BLaER1 (cell line): ENCODE measurements around the gene CDC42.
"Not testable (repeated sequence)": the region's sequence is repeated elsewhere in the genome, so short reads cannot be mapped to it uniquely, and the experiment has no call there.

Experiments used
- H3K27ac ChIP-seq: shearing (Covaris generic); formaldehyde crosslinking; 2 replicates; pipeline ENCODE4 v1.8.1; 2022
- H3K27me3 ChIP-seq: shearing (Covaris generic); formaldehyde crosslinking; 2 replicates; pipeline ENCODE4 v1.8.1; 2022
- H3K36me3 ChIP-seq: shearing (Covaris generic); formaldehyde crosslinking; 2 replicates; pipeline ENCODE4 v1.8.1; 2022
- H3K4me1 ChIP-seq: shearing (Covaris generic); formaldehyde crosslinking; 2 replicates; pipeline ENCODE4 v1.8.1; 2022
- H3K4me2 ChIP-seq: shearing (Covaris generic); formaldehyde crosslinking; 2 replicates; pipeline ENCODE4 v1.8.1; 2022
- H3K4me3 ChIP-seq: shearing (Covaris generic); formaldehyde crosslinking; 2 replicates; pipeline ENCODE4 v1.8.1; 2022
- H3K9ac ChIP-seq: shearing (Covaris generic); formaldehyde crosslinking; 2 replicates; pipeline ENCODE4 v1.8.1; 2022
- H3K9me3 ChIP-seq: shearing (Covaris generic); formaldehyde crosslinking; 2 replicates; pipeline ENCODE4 v1.8.1; 2022
- H4K20me1 ChIP-seq: shearing (Covaris generic); formaldehyde crosslinking; 2 replicates; pipeline ENCODE4 v1.8.1; 2022
- Cebpa-rat ChIP-seq: shearing (Covaris generic); IDR thresholded peaks from 2 replicates; pipeline ENCODE4 v1.8.1; 2022

CDC42 gene

GRCh38 chr1:22071511-22071910 lies 19.0 kb downstream of the CDC42 start:
- peaks cover 100% of the 10 kb centered on the region for H4K20me1 ChIP-seq
- TF ChIP-seq Cebpa-rat = no peak
- H3K9ac ChIP-seq = no peak overlapping the region
- peaks cover 88% of the 10 kb centered on the region for H3K36me3 ChIP-seq
- no peaks in the 10 kb centered on the region for H3K27me3 ChIP-seq
- H3K4me3 ChIP-seq = no peak overlapping the region
- H3K27ac ChIP-seq = no peak overlapping the region
- H3K9me3 ChIP-seq = peaks cover 38% of the 10 kb centered on the region
- H3K4me2 ChIP-seq = no peak overlapping the region
- peaks cover 30% of the 10 kb centered on the region for H3K4me1 ChIP-seq

DNA sequence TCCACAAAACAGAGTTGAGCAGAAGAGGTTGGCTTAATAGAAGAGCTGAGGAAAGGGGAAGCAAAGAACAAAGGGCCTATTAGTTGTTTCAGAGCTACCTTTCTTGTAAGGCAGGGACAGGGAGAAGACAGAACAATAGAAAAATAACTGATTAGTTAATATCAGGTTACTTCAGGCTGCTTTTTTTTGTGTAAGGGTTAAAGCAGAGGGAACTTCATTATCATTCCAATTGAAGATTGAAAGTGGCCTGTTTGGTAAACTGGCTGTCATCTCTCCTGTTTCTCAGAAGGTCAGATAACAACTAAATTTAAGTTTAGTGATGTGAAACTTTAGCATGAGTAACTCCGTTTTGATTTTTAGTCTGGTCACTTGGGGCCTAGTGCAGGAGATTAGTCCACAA lies 22.3 kb downstream of the CDC42 start:
- no peak overlapping the region for H3K27ac ChIP-seq
- peaks cover 85% of the 10 kb centered on the region for H3K36me3 ChIP-seq
- peaks cover 41% of the 10 kb centered on the region for H3K4me1 ChIP-seq
- no peak for TF ChIP-seq Cebpa-rat
- H3K4me3 ChIP-seq = no peak overlapping the region
- peak overlapping the region; percentile 45 for H3K4me2 ChIP-seq
- H3K27me3 ChIP-seq = no peaks in the 10 kb centered on the region
- H3K9me3 ChIP-seq = peaks cover 17% of the 10 kb centered on the region
- no peak overlapping the region for H3K9ac ChIP-seq
- peaks cover 100% of the 10 kb centered on the region for H4K20me1 ChIP-seq

- H3K4me2 ChIP-seq = peak overlapping the region; percentile 45
- no peak for TF ChIP-seq Cebpa-rat
- H3K27me3 ChIP-seq = no peaks in the 10 kb centered on the region
- peaks cover 85% of the 10 kb centered on the region for H3K36me3 ChIP-seq
- H3K9me3 ChIP-seq = peaks cover 7% of the 10 kb centered on the region
- no peak overlapping the region for H3K27ac ChIP-seq
- H3K9ac ChIP-seq = no peak overlapping the region
- H4K20me1 ChIP-seq = peaks cover 100% of the 10 kb centered on the region
- H3K4me1 ChIP-seq = peaks cover 44% of the 10 kb centered on the region
- H3K4me3 ChIP-seq = no peak overlapping the region
These were observed 23.2 kb downstream of the CDC42 start for GRCh38 chr1:22075718-22076117.

DNA sequence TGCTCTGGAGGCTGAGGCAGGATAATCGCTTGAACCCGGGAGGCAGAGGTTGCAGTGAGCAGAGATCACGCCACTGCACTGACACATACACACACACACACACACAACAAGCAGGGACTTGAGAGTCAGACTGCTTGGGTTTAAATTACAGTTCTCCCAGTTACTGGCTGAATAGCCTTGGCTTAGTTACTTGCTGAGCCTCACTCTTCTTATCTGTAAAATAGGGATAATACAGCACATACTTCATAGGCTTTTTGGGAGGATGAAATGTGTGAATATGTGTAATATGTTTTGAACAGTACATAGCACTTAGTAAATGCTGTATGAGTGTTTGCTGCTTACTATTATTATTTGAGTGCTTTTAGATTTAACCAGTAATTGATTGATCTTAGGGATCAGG lies 23.8 kb downstream of the CDC42 start:
- H3K36me3 ChIP-seq = peaks cover 86% of the 10 kb centered on the region
- no peak overlapping the region for H3K9ac ChIP-seq
- H3K4me1 ChIP-seq = peaks cover 44% of the 10 kb centered on the region
- H3K4me2 ChIP-seq = peak overlapping the region; percentile 45
- no peak overlapping the region for H3K27ac ChIP-seq
- TF ChIP-seq Cebpa-rat = no peak
- H3K4me3 ChIP-seq = no peak overlapping the region
- peaks cover 100% of the 10 kb centered on the region for H4K20me1 ChIP-seq
- peaks cover 1% of the 10 kb centered on the region; the same call in 1 of the 2 replicates for H3K9me3 ChIP-seq
- no peaks in the 10 kb centered on the region for H3K27me3 ChIP-seq

DNA sequence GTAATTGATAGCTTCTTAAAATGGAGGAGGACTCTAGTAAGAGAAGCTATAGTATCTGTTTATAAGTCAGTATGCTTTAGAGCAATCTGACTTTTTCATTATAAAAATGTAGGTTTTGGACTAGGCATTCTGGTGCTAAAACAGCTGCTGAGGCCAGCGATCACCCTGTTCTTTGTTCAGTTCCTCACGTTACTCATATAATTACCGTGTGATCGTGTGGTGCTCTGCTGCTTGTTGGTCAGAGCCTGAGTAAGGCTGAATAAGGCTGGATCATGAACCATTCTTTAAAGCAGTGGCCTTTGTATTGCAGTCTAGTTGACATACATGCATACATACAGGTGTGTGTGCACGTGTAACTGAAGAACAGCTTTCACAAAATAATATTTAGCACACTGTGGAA lies 25.2 kb downstream of the CDC42 start:
- Histone ChIP-seq H3K4me2 (no peak overlapping the region), H3K9me3 (no peaks in the 10 kb centered on the region), H3K27me3 (no peaks in the 10 kb centered on the region), H3K4me1 (peaks cover 44% of the 10 kb centered on the region), H3K4me3 (no peak overlapping the region), H4K20me1 (peaks cover 100% of the 10 kb centered on the region), H3K27ac (no peak overlapping the region; the same call in 1 of the 2 replicates), H3K36me3 (peaks cover 85% of the 10 kb centered on the region), H3K9ac (no peak overlapping the region)
- TF ChIP-seq Cebpa-rat = no peak

DNA sequence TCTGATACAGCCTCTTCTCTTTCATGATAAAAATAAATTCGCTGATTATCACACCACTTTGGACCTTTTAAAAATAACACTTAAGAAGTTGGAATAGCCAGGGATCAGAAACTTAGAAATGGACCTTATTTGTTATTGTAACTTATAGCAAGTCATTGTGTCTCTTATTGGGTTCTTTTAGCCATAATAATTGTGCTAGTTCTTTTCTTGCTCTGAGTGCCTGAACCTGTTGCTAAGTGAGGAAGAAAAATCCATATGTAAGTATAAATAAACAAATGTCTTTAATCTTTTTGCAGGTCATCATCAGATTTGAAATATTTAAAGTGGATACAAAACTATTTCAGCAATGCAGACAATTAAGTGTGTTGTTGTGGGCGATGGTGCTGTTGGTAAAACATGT lies 25.6 kb downstream of the CDC42 start:
- Histone ChIP-seq H3K27ac (no peak overlapping the region), H3K4me3 (no peak overlapping the region), H3K4me2 (no peak overlapping the region), H3K4me1 (peaks cover 44% of the 10 kb centered on the region), H4K20me1 (peaks cover 100% of the 10 kb centered on the region), H3K9me3 (no peaks in the 10 kb centered on the region), H3K27me3 (no peaks in the 10 kb centered on the region), H3K9ac (no peak overlapping the region), H3K36me3 (peaks cover 85% of the 10 kb centered on the region)
- TF ChIP-seq Cebpa-rat = no peak

GRCh38 chr1:22080191-22080590 lies 27.7 kb downstream of the CDC42 start:
- Histone ChIP-seq H3K4me3 (no peak overlapping the region), H4K20me1 (peaks cover 100% of the 10 kb centered on the region), H3K9ac (no peak overlapping the region), H3K27me3 (no peaks in the 10 kb centered on the region), H3K4me2 (0 out of 2 replicates have a peak overlapping the region, but pooled peaks have one; percentile 1), H3K4me1 (peaks cover 27% of the 10 kb centered on the region), H3K27ac (no peak overlapping the region), H3K36me3 (peaks cover 87% of the 10 kb centered on the region), H3K9me3 (no peaks in the 10 kb centered on the region)
- no peak for TF ChIP-seq Cebpa-rat

- Histone ChIP-seq H3K27ac (peak overlapping the region; percentile 63; the same call in 1 of the 2 replicates), H3K9me3 (no peaks in the 10 kb centered on the region), H3K4me1 (peaks cover 43% of the 10 kb centered on the region), H4K20me1 (peaks cover 95% of the 10 kb centered on the region), H3K36me3 (peaks cover 67% of the 10 kb centered on the region), H3K9ac (no peak overlapping the region), H3K4me2 (peak overlapping the region; percentile 81), H3K4me3 (no peak overlapping the region), H3K27me3 (no peaks in the 10 kb centered on the region)
- TF ChIP-seq Cebpa-rat = no peak
These were observed 35.8 kb downstream of the CDC42 start for GRCh38 chr1:22088331-22088730.

GRCh38 chr1:22089134-22089571 lies 36.6 kb downstream of the CDC42 start:
- TF ChIP-seq Cebpa-rat = no peak; the same call in 1 of the 2 replicates
- Histone ChIP-seq H3K4me2 (peak overlapping the region; percentile 81), H3K4me3 (0 out of 2 replicates have a peak overlapping the region, but pooled peaks have one; percentile 27), H3K36me3 (peaks cover 68% of the 10 kb centered on the region), H4K20me1 (peaks cover 94% of the 10 kb centered on the region), H3K9ac (peak overlapping the region; percentile 66; the same call in 1 of the 2 replicates), H3K27ac (peak overlapping the region; percentile 63), H3K4me1 (peaks cover 43% of the 10 kb centered on the region), H3K9me3 (no peaks in the 10 kb centered on the region), H3K27me3 (no peaks in the 10 kb centered on the region)

DNA sequence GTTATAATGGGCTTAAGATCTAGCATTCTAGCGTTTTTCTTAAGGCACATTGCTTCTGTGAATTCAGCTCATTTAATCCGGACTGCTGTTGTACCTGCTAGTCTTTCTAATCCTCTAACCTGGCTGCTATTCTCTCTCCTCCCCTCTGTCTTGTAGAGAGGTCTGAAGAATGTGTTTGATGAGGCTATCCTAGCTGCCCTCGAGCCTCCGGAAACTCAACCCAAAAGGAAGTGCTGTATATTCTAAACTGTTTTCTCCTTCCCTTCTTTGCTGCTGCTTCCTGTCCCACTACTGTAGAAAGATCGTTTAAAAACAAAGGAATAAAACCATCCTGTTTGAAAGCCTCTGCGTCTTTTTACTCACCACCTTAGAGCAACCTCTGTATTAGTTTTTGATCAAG lies 37.3 kb downstream of the CDC42 start:
- Histone ChIP-seq H3K9me3 (no peaks in the 10 kb centered on the region), H3K9ac (peak overlapping the region; percentile 66; the same call in 1 of the 2 replicates), H3K4me3 (peak overlapping the region; percentile 27; the same call in 1 of the 2 replicates), H3K4me2 (peak overlapping the region; percentile 81), H3K36me3 (peaks cover 68% of the 10 kb centered on the region), H3K27me3 (no peaks in the 10 kb centered on the region), H4K20me1 (peaks cover 92% of the 10 kb centered on the region), H3K4me1 (peaks cover 43% of the 10 kb centered on the region), H3K27ac (peak overlapping the region; percentile 63)
- no peak for TF ChIP-seq Cebpa-rat

DNA sequence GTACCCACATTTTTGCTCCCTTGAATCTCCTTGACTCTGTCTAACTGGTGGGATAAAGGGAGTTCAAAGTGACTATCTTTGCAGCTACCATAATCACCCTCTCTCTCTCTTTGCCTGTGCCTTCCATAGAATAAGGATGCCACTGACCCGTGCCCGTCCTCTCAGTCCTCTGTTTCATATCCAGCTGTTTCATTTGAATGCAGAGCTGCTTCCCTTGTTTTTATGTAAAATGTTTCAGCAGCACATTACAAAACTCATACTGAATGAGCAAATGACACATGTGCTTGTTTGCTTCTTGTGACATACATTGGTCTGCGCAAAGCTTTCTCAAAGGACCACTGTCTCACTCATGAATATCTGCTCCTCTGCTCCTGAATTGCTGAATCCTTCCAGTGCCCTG lies 38.4 kb downstream of the CDC42 start:
- Histone ChIP-seq H3K4me1 (peaks cover 43% of the 10 kb centered on the region), H3K4me3 (no peak overlapping the region), H3K27ac (peak overlapping the region; percentile 63; the same call in 1 of the 2 replicates), H3K9me3 (no peaks in the 10 kb centered on the region), H3K27me3 (no peaks in the 10 kb centered on the region), H3K4me2 (peak overlapping the region; percentile 81; the same call in 1 of the 2 replicates), H3K9ac (no peak overlapping the region), H3K36me3 (peaks cover 68% of the 10 kb centered on the region), H4K20me1 (peaks cover 92% of the 10 kb centered on the region)
- TF ChIP-seq Cebpa-rat = no peak

DNA sequence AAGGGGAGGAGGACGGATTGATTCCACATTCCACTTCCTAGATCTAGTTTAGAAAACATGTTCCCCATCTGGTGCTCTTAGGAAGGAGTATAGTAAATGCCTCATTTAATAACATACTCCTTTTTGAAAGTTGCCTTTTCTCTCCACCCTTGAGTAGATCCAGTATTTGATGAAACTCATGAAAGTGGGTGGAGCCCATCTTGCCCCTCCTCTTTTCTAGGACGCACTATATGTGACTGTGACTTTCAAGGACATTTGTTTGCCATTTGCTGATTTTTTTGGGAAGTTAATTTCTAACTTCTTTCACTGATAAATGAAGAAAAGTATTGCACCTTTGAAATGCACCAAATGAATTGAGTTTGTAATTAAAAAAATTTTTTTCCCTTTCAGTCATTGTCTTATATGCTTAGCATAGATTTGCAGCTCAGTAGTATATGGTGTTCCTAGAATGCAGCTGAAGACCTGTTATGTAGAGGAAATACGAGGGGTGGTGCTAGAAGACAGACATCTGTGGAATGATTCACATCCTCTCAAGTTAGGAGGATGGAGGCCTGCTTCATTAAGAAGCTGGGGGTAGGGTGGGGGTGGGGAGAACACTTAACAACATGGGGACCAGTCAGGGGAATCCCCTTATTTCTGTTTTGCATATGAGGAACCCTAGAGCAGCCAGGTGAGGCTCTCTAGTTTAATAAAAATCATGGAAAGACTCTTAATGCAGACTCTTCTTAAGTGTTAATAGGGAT lies 39.7 kb downstream of the CDC42 start:
- not testable (repeated sequence) for H3K9me3 ChIP-seq, H3K27me3 ChIP-seq, H3K4me3 ChIP-seq, H3K4me2 ChIP-seq, H3K9ac ChIP-seq, H3K27ac ChIP-seq
- Histone ChIP-seq H3K36me3 (peaks cover 69% of the 10 kb centered on the region), H3K4me1 (peaks cover 42% of the 10 kb centered on the region), H4K20me1 (peaks cover 92% of the 10 kb centered on the region)
